ENCODE results near the gene CUX1.

The CUX1 gene

GRCh38 chr7:101858437-101859385, 41.3 kb downstream of the CUX1 start:
- H3K4me3 ChIP-seq (ENCODE audit: low read depth, low read length), result no peak overlapping the region
- no peak for TF ChIP-seq CTCF (IDR thresholded peaks at IDR 0.05; ENCODE audit: borderline replicate concordance, insufficient read depth, low read depth, low read length)

GRCh38 chr7:101859411-101860106, 42.1 kb downstream of the CUX1 start:
- no peak for TF ChIP-seq CTCF (IDR thresholded peaks at IDR 0.05; ENCODE audit: borderline replicate concordance, insufficient read depth, low read depth, low read length)

GRCh38 chr7:101860316-101861217, 43.1 kb downstream of the CUX1 start:
- no peak overlapping the region for H3K4me3 ChIP-seq (ENCODE audit: low read depth, low read length)
- no peak for TF ChIP-seq CTCF (IDR thresholded peaks at IDR 0.05; ENCODE audit: borderline replicate concordance, insufficient read depth, low read depth, low read length)

More at GRCh38 chr7:101859411-101860106, 42.1 kb downstream of the CUX1 start:
- H3K4me3 ChIP-seq (ENCODE audit: low read depth, low read length), result no peak overlapping the region

GRCh38 chr7:101861218-101861775, 43.9 kb downstream of the CUX1 start:
- H3K4me3 ChIP-seq (ENCODE audit: low read depth, low read length), result no peak overlapping the region
- no peak for TF ChIP-seq CTCF (IDR thresholded peaks at IDR 0.05; ENCODE audit: borderline replicate concordance, insufficient read depth, low read depth, low read length)

GRCh38 chr7:101862280-101863220, 45.1 kb downstream of the CUX1 start:
- H3K4me3 ChIP-seq (ENCODE audit: low read depth, low read length), result no peak overlapping the region
- no peak for TF ChIP-seq CTCF (IDR thresholded peaks at IDR 0.05; ENCODE audit: borderline replicate concordance, insufficient read depth, low read depth, low read length)
